HepG2 (cell line): ENCODE measurements around the gene HTD2. TPM values are rescaled to one million over a fixed set of nuclear protein-coding genes. Genes with fewer than 3 reads are reported as not detected.
A peak's percentile ranks its signal among the peaks of the same experiment; 100 is the strongest.

Experiments used
- ATF1 ChIP-seq: IDR thresholded peaks from 2 replicates; pipeline ENCODE4 v1.6.1; 2016; ENCODE audit warnings: mild to moderate bottlenecking, control low read depth
- BHLHE40 ChIP-seq: IDR thresholded peaks from 2 replicates; pipeline ENCODE4 v1.6.1; 2011; ENCODE audit warnings: low read length, improper control_type of control experiment
- HNRNPLL ChIP-seq: fragments of 200-400 bp; formaldehyde crosslinking; IDR thresholded peaks from 2 replicates; pipeline ENCODE4 v1.6.1; 2017; ENCODE audit warnings: mild to moderate bottlenecking, low read depth, low read length; ENCODE audit not compliant: poor library complexity, severe bottlenecking
- POLR2AphosphoS5 ChIP-seq: IDR thresholded peaks from 2 replicates; pipeline ENCODE4 v1.6.1; 2012; ENCODE audit warnings: low read depth, low read length
- RARG ChIP-seq: sonication (generic); formaldehyde crosslinking; IDR thresholded peaks from 2 replicates; pipeline ENCODE4 v1.4.0; 2020; ENCODE audit warnings: low read depth, mild to moderate bottlenecking, missing genetic modification reagents
- RXRB ChIP-seq: IDR thresholded peaks from 2 replicates; pipeline ENCODE4 v1.6.1; 2016; ENCODE audit warnings: borderline replicate concordance, missing genetic modification reagents, missing compliant biosample characterization
- SOX13 ChIP-seq, 3 experiments: fragments of 450-650 bp in 1 of 3; sonication (generic) in 1 of 3; formaldehyde crosslinking in 1 of 3; IDR thresholded peaks in 2 of 3; conservative IDR thresholded peaks in 1 of 3; 2 replicates each; pipeline versions ENCODE4 v1.5.0 to v1.6.1; 2016 to 2020; ENCODE audit warnings: antibody characterized with exemption in 1 of 3, mild to moderate bottlenecking in 1 of 3, missing compliant biosample characterization in 1 of 3, missing genetic modification reagents in 1 of 3, moderate library complexity in 1 of 3
- ZHX1 ChIP-seq: sonication (generic); formaldehyde crosslinking; IDR thresholded peaks from 2 replicates; pipeline ENCODE4 v1.8.1; 2022; ENCODE audit warnings: low read depth, mild to moderate bottlenecking, missing genetic modification reagents
- ZMYM3 ChIP-seq: sonication (generic); formaldehyde crosslinking; IDR thresholded peaks from 2 replicates; pipeline ENCODE4 v1.5.1; 2020; ENCODE audit warnings: mild to moderate bottlenecking, missing genetic modification reagents
- ZNF230 ChIP-seq: sonication (generic); formaldehyde crosslinking; IDR thresholded peaks from 2 replicates; pipeline ENCODE4 v1.4.0; 2020; ENCODE audit warnings: mild to moderate bottlenecking, missing genetic modification reagents
- ZNF33B ChIP-seq: sonication (generic); formaldehyde crosslinking; IDR thresholded peaks from 2 replicates; pipeline ENCODE4 v1.5.1; 2020; ENCODE audit warnings: mild to moderate bottlenecking, missing genetic modification reagents
- ZNF703 ChIP-seq: sonication (generic); formaldehyde crosslinking; IDR thresholded peaks from 2 replicates; pipeline ENCODE4 v1.5.1; 2020; ENCODE audit warnings: missing genetic modification reagents, mild to moderate bottlenecking, moderate library complexity, borderline replicate concordance
- polyA plus RNA-seq, 8 experiments: library from polyadenylated mRNA; depleted of rRNA in 3 of 8; stranded (reverse) in 7 of 8; unstranded in 1 of 8; fragments of >200 nt; fragmentation: Illumina TruSeq in 4 of 8; extraction: Trizol in 4 of 8; gene quantifications; 2 replicates each; pipeline versions ENCODE4 v1.2.1 to v1.2.3, GENCODE V29; 2011 to 2016; ENCODE audit warnings: low read depth in 4 of 8, missing spikeins in 1 of 8, mixed read lengths in 1 of 8; ENCODE audit not compliant: insufficient read depth in 1 of 8
- total RNA-seq, 5 experiments: library from RNA; depleted of rRNA; stranded (reverse); fragments of >200 nt; fragmentation: Illumina TruSeq; extraction: Trizol; gene quantifications; 2 replicates each; pipeline ENCODE4 v1.2.3, GENCODE V29; 2016; ENCODE audit warnings: low read depth in 1 of 5
- TF ChIP-seq, protein P1 (sequence below): sonication (generic); formaldehyde crosslinking; IDR thresholded peaks from 2 replicates; pipeline ENCODE4 v1.4.0; 2020; ENCODE audit warnings: missing genetic modification reagents
- TF ChIP-seq, protein P2 (sequence below): sonication (generic); formaldehyde crosslinking; IDR thresholded peaks from 2 replicates; pipeline ENCODE4 v1.5.1; 2020; ENCODE audit warnings: missing genetic modification reagents, mild to moderate bottlenecking, borderline replicate concordance

HTD2 gene
- total and polyA plus RNA-seq, 2 of the 13 experiments (the other 11 are each of a cell fraction or from before 2014, with no cell fraction given): 8.6 to 13.7 TPM

DNA sequence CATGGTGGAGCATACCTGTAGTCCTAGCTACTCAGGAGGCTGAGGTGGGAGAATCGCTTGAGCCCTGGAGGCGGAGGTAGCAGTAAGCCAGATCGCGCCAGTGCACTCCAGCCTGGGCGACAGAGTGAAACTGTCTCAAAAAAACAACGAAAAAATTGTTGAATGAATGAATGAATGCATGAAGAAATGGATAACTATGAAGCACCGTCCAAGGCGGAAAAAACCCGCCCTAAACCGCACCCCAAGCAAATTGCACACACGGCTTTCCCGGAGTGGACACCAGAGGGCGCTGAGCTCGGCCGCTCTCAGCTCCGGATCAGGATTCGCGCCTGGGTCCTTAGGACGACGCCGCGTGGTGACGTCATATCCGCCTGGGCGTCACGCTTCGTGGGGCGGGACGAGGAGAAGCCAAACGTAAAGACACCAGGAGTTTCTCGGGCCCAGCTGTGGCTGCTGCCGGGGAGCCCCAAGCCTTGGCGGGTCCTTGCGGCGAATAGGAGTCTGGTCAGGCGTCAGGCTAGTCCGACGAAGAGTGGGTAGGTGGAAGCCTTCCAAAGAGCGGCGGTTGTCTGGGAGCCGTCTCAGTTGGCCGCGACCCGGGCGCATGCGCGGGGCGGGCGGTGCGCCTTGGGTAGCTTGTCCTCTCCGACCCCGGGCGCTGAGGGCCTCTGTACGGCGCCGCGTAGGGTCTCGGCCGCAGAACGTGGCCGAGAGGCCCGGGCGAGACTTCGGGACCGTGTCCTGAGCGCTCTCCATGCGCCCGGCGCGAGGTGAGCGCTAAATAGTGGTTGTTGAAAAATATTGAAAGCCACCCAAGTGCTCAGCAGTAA, at the start of gene HTD2, which contains the start of gene RPP14 (continued):
- TF ChIP-seq, protein P1, sequence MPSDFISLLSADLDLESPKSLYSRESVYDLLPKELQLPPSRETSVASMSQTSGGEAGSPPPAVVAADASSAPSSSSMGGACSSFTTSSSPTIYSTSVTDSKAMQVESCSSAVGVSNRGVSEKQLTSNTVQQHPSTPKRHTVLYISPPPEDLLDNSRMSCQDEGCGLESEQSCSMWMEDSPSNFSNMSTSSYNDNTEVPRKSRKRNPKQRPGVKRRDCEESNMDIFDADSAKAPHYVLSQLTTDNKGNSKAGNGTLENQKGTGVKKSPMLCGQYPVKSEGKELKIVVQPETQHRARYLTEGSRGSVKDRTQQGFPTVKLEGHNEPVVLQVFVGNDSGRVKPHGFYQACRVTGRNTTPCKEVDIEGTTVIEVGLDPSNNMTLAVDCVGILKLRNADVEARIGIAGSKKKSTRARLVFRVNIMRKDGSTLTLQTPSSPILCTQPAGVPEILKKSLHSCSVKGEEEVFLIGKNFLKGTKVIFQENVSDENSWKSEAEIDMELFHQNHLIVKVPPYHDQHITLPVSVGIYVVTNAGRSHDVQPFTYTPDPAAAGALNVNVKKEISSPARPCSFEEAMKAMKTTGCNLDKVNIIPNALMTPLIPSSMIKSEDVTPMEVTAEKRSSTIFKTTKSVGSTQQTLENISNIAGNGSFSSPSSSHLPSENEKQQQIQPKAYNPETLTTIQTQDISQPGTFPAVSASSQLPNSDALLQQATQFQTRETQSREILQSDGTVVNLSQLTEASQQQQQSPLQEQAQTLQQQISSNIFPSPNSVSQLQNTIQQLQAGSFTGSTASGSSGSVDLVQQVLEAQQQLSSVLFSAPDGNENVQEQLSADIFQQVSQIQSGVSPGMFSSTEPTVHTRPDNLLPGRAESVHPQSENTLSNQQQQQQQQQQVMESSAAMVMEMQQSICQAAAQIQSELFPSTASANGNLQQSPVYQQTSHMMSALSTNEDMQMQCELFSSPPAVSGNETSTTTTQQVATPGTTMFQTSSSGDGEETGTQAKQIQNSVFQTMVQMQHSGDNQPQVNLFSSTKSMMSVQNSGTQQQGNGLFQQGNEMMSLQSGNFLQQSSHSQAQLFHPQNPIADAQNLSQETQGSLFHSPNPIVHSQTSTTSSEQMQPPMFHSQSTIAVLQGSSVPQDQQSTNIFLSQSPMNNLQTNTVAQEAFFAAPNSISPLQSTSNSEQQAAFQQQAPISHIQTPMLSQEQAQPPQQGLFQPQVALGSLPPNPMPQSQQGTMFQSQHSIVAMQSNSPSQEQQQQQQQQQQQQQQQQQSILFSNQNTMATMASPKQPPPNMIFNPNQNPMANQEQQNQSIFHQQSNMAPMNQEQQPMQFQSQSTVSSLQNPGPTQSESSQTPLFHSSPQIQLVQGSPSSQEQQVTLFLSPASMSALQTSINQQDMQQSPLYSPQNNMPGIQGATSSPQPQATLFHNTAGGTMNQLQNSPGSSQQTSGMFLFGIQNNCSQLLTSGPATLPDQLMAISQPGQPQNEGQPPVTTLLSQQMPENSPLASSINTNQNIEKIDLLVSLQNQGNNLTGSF (CRISPR knock-in tag): peak; percentile 73; the same call in 1 of the 2 replicates
- TF ChIP-seq ZNF230: 0 out of 2 replicates have a peak, but pooled peaks have one; percentile 69
- 0 out of 2 replicates have a peak, but pooled peaks have one; percentile 71 for TF ChIP-seq ZHX1 (CRISPR knock-in tag)
- peak; percentile 68 for TF ChIP-seq POLR2AphosphoS5
- TF ChIP-seq ZMYM3 (CRISPR knock-in tag): peak; percentile 89
- peak; percentile 30; the same call in 1 of the 2 replicates for TF ChIP-seq RXRB
- TF ChIP-seq ATF1 (CRISPR knock-in tag): peak; percentile 97
- peak; percentile 64 for TF ChIP-seq HNRNPLL
- TF ChIP-seq, protein P2, sequence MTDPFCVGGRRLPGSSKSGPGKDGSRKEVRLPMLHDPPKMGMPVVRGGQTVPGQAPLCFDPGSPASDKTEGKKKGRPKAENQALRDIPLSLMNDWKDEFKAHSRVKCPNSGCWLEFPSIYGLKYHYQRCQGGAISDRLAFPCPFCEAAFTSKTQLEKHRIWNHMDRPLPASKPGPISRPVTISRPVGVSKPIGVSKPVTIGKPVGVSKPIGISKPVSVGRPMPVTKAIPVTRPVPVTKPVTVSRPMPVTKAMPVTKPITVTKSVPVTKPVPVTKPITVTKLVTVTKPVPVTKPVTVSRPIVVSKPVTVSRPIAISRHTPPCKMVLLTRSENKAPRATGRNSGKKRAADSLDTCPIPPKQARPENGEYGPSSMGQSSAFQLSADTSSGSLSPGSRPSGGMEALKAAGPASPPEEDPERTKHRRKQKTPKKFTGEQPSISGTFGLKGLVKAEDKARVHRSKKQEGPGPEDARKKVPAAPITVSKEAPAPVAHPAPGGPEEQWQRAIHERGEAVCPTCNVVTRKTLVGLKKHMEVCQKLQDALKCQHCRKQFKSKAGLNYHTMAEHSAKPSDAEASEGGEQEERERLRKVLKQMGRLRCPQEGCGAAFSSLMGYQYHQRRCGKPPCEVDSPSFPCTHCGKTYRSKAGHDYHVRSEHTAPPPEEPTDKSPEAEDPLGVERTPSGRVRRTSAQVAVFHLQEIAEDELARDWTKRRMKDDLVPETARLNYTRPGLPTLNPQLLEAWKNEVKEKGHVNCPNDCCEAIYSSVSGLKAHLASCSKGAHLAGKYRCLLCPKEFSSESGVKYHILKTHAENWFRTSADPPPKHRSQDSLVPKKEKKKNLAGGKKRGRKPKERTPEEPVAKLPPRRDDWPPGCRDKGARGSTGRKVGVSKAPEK: no peak; the same call in 1 of the 2 replicates
- 0 out of 2 replicates have a peak, but pooled peaks have one; percentile 23 for TF ChIP-seq ZNF33B
- no peak for TF ChIP-seq RARG (CRISPR knock-in tag)
- TF ChIP-seq BHLHE40: peak; percentile 53
- no peak; the same call in 1 of the 2 replicates for TF ChIP-seq ZNF703
- TF ChIP-seq SOX13 (IDR thresholded peaks at IDR 0.05): no peak
- TF ChIP-seq SOX13 (CRISPR knock-in tag; conservative IDR thresholded peaks at IDR 0.05 in 1 of 2, IDR thresholded peaks at IDR 0.05 in 1 of 2): peak in 1 of 2 experiments; percentile 61; a peak in 2 of 4 replicates
